Upper lobe of left lung (tissue), 6 donors: ENCODE measurements around the gene COL17A1. TPM values are rescaled to one million over a fixed set of nuclear protein-coding genes. Genes with fewer than 3 reads are reported as not detected.

ENCODE experiments used
- ATAC-seq, 2 donors: fragments of 200-7000 bp; cut with Tn5 transposase; one replicate each; pipeline ENCODE4 v1.9.1; 2022; ENCODE audit warnings: mild to moderate bottlenecking in 2 of 2, moderate library complexity in 2 of 2; ENCODE audit not compliant: low FRiP score in 2 of 2
- DNase-seq, 2 donors: peaks; one replicate each; pipeline ENCODE4 v3.0.0-alpha.2; 2019 to 2020
- H3K27ac ChIP-seq, 4 donors: fragments of 200-600 bp; sonication (generic); one replicate each; pipeline ENCODE4 v1.5.1; 2016 to 2019
- H3K27me3 ChIP-seq, 4 donors: fragments of 200-600 bp; sonication (generic); one replicate each; pipeline ENCODE4 v1.5.1; 2017 to 2019
- H3K36me3 ChIP-seq, 4 donors: fragments of 200-600 bp; sonication (generic); one replicate each; pipeline ENCODE4 v1.5.1; 2016 to 2019
- H3K4me1 ChIP-seq, 4 donors: fragments of 200-600 bp; sonication (generic); one replicate each; pipeline ENCODE4 v1.5.1; 2018 to 2019
- H3K4me3 ChIP-seq, 4 donors: fragments of 200-600 bp; sonication (generic); one replicate each; pipeline ENCODE4 v1.5.1; 2017 to 2019; ENCODE audit warnings: mild to moderate bottlenecking in 2 of 4, moderate library complexity in 1 of 4
- H3K9me3 ChIP-seq, 4 donors: fragments of 200-600 bp; sonication (generic); one replicate each; pipeline ENCODE4 v1.5.1; 2018 to 2019
- CTCF ChIP-seq, 6 experiments: fragments of 450-650 bp in 4 of 6; fragments of 200-600 bp in 2 of 6; sonication (generic) in 2 of 6; IDR thresholded peaks; one replicate each; pipeline ENCODE4 v1.5.1; 2016 to 2019; ENCODE audit warnings: antibody characterized with exemption in 6 of 6
- EP300 ChIP-seq, 4 donors: sonication (generic); formaldehyde crosslinking; IDR thresholded peaks; one replicate each; pipeline ENCODE4 v1.5.1; 2017; ENCODE audit warnings: antibody characterized with exemption in 4 of 4, control low read depth in 2 of 4
- POLR2A ChIP-seq, 4 donors: fragments of 450-650 bp; IDR thresholded peaks; one replicate each; pipeline ENCODE4 v1.5.1; 2016 to 2017; ENCODE audit warnings: antibody characterized with exemption in 4 of 4, mild to moderate bottlenecking in 2 of 4
- POLR2AphosphoS5 ChIP-seq, 2 donors: sonication (generic); formaldehyde crosslinking; IDR thresholded peaks; one replicate each; pipeline ENCODE4 v1.5.1; 2017; ENCODE audit warnings: antibody characterized with exemption in 2 of 2
- WGBS, 2 donors: methylation state at CpG; one replicate each; pipeline ENCODE4 v1.1.5; 2017 to 2018; 5-methylcytosine and 5-hydroxymethylcytosine counted together
- total RNA-seq, 6 donors: library from RNA; depleted of rRNA in 4 of 6; stranded (reverse); fragments of >200 nt in 4 of 6; gene quantifications; one replicate each; pipeline versions ENCODE4 v1.1.0 to v1.2.1, GENCODE V29; 2016 to 2021
- donor health status: DM: no; HTN: no; CAD: no; lungs with moderate emphysema.
- donor health status: DM: no; HTN: yes; CAD: no; lungs with severe emphysema.

Gene COL17A1
- total RNA-seq, 6 donors from 2014 or later = 1.0 to 2.0 (median 1.6) TPM

GRCh38 chr10:104040382-104040781 is 45.3 kb downstream of the COL17A1 start:
- Histone ChIP-seq H3K4me3 (no peak overlapping the region), H3K27ac (no peak overlapping the region), H3K4me1 (no peaks in the 10 kb centered on the region), H3K36me3 (no peaks in the 10 kb centered on the region), H3K27me3 (no peaks in the 10 kb centered on the region), H3K9me3 (no peaks in the 10 kb centered on the region)
- ATAC-seq (no peak), DNase-seq (no peak)
- WGBS, 2 donors = 71 to 79% methylated on average over 6 of the region's 6 CpGs
- TF ChIP-seq POLR2A (IDR thresholded peaks at IDR 0.05) (no peak), POLR2AphosphoS5 (IDR thresholded peaks at IDR 0.05) (no peak), EP300 (IDR thresholded peaks at IDR 0.05) (no peak), CTCF (IDR thresholded peaks at IDR 0.05) (no peak)

GRCh38 chr10:104038958-104039752 is 46.5 kb downstream of the COL17A1 start:
- Histone ChIP-seq H3K27ac (no peak overlapping the region), H3K27me3 (no peaks in the 10 kb centered on the region), H3K36me3 (peaks cover 0 to 1% (median under 1%) of the 10 kb centered on the region in 4 donors), H3K9me3 (no peaks in the 10 kb centered on the region), H3K4me3 (no peak overlapping the region), H3K4me1 (no peaks in the 10 kb centered on the region)
- TF ChIP-seq POLR2AphosphoS5 (IDR thresholded peaks at IDR 0.05) (no peak), EP300 (IDR thresholded peaks at IDR 0.05) (no peak), POLR2A (IDR thresholded peaks at IDR 0.05) (no peak), CTCF (IDR thresholded peaks at IDR 0.05) (no peak)
- WGBS, 2 donors = 77 to 85% methylated on average over 6 to 7 of the region's 7 CpGs
- DNase-seq = no peak
- ATAC-seq = no peak

- TF ChIP-seq CTCF (IDR thresholded peaks at IDR 0.05) = no peak
- no peak for TF ChIP-seq EP300 (IDR thresholded peaks at IDR 0.05)
- no peak for TF ChIP-seq POLR2AphosphoS5 (IDR thresholded peaks at IDR 0.05)
- TF ChIP-seq POLR2A (IDR thresholded peaks at IDR 0.05) = no peak
- ATAC-seq (no peak), DNase-seq (no peak)
- H3K9me3 ChIP-seq = no peaks in the 10 kb centered on the region
- H3K27me3 ChIP-seq = no peaks in the 10 kb centered on the region
- no peak overlapping the region for H3K27ac ChIP-seq
- no peak overlapping the region for H3K4me3 ChIP-seq
- H3K36me3 ChIP-seq = peaks cover 0 to 7% (median 3%) of the 10 kb centered on the region in 4 donors
- WGBS, 2 donors = 90 to 98% methylated on average over 8 of the region's 8 CpGs
- no peaks in the 10 kb centered on the region for H3K4me1 ChIP-seq
Observed at GRCh38 chr10:104038537-104038936, 47.1 kb downstream of the COL17A1 start.

- ATAC-seq (no peak), DNase-seq (no peak)
- Histone ChIP-seq H3K4me3 (no peak overlapping the region), H3K4me1 (no peaks in the 10 kb centered on the region), H3K27ac (no peak overlapping the region), H3K9me3 (no peaks in the 10 kb centered on the region), H3K27me3 (no peaks in the 10 kb centered on the region), H3K36me3 (peaks cover 0 to 15% (median 7%) of the 10 kb centered on the region in 4 donors)
- 80 to 85% methylated on average over 14 to 16 of the region's 16 CpGs for WGBS, 2 donors
- TF ChIP-seq CTCF (IDR thresholded peaks at IDR 0.05) (no peak), EP300 (IDR thresholded peaks at IDR 0.05) (no peak), POLR2AphosphoS5 (IDR thresholded peaks at IDR 0.05) (no peak), POLR2A (IDR thresholded peaks at IDR 0.05) (no peak)
Observed at GRCh38 chr10:104037261-104037951, 48.3 kb downstream of the COL17A1 start.
